ENCODE measurements around the gene HSPA12B.
A peak's percentile ranks its signal among the peaks of the same experiment; 100 is the strongest.
"Not testable (repeated sequence)": the region's sequence is repeated elsewhere in the genome, so short reads cannot be mapped to it uniquely, and the experiment has no call there.

Gene HSPA12B

DNA sequence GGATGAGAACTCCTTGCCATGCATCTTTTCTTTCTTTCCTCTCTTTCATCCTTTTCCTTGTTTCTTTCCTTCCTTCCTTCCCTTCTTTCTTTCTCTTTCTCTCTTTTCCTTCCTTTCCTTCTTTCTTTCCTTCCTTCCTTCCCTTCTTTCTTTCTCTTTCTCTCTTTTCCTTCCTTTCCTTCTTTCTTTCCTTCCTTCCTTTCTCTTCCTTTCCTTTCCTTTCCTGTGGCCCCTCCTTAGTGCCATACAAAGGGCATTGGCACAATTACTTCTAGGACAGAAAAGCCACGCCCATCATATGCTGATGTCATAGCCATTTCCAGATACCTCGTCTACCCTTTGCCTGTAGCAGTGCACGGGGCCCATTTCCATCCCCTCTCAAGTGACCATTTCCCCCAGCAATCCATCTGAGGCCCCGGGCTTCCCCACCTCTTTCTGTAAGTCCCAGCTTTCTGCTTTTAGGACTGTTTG lies 56.2 kb downstream of the HSPA12B start:
- DNase-seq, result no peak

DNA sequence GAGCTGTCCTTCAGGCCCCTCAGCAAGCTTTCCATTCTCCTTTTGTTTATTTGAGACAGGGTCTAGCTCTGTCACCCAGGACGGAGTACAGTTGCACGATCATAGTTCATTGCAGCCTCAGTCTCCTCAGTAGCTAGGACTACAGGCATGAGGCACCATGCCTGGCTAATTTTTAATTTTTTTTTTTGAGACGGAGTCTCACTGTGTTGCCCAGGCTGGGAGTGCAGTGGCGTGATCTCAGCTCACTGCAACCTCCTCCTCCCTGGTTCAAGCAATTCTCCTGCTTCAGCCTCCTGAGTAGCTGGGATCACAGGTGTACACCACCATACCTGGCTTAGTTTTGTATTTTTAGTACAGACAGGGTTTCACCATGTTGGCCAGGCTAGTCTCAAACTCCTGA lies 56.7 kb downstream of the HSPA12B start:
- not testable (repeated sequence) for DNase-seq

DNA sequence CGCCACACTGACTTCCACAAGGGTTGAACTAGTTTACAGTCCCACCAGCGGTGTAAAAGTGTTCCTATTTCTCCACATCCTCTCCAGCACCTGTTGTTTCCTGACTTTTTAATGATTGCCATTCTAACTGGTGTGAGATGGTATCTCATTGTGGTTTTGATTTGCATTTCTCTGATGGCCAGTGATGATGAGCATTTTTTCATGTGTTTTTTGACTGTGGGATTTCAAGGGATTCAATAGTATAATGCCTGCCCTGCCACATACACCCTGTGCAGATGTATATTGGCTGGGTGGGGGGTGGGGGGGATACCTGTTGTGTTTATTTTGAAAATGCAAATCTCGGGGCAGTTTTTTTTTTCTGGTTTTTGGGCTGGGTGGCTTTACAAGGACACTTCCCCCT lies 61.7 kb downstream of the HSPA12B start:
- not testable (repeated sequence) for DNase-seq

DNA sequence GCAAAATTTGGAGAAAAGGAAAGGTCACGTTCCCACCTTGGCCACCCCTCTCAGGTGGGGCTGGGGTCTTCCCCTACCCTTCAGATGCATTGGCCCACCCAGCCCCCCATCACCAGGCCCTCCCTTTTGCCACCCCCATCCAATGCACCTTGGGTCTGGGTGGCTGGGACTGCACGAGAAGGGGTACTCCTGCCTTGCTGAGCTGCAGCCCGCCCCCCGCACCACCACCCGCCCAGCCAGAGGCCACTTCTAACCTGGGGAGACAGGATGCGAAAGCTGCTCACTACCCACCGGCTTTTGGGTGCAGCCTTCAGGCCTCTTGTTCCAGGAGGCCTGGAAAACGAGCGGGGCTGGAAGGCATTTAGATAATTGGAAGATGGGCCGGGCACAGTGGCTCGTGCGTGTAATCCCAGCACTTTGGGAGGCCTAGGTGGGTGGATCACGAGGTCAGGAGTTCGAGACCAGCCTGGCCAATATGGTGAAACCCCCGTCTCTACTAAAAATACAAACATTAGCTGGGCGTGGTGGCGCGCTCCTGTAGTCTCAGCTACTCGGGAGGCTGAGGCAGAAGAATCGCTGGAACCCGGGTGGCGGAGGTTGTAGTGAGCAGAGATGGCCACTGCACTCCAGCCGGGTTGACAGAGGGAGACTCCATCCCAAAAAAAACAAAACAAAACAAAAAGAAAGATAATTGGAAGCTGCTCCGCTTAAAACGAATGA lies 62.4 kb downstream of the HSPA12B start:
- no peak for DNase-seq

DNA sequence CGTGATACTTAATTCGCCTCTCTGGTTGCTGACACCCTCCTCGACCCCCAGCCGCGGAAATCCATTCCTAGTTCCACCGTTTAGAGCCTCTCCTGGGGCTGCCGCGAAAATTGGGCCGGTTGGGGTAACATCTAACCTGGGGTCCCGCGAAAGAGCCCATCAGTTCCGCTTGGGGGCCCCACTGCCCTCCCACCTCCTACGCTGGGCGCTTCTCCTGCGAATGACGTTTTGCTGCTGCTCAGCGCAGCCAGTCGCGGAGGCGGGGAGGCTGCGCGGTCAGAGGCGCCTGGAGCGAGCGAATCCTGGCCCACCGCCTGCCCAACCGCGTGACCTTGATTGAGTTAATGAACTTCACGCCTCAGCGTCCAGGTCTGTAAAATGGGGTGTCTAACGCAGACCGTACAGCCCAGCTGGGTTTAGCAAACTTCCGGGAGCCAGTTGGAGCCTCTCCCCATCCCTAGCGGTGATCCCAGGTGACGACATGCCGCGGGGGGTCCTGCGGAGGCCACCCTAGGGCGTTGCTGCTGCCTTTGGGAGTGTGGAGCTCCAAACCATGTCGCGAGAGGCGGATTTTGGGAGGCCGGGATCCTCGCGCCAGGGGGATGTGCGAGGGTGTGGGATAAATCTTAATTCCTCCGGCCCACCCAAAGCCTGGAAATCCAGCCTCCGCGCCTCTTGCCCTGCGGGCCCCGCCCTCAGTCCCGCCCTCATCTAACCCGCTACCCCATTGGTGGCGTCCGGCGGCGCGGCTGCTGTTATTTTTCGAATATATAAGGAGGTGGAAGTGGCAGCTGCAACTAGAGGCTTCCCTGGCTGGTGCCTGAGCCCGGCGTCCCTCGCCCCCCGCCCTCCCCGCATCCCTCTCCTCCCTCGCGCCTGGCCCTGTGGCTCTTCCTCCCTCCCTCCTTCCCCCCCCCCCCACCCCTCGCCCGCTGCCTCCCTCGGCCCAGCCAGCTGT lies 63.3 kb downstream of the HSPA12B start, which contains the start of gene CDC25B:
Gene CDC25B (plus strand): TSS at position 800 of the 958 bp plus-strand sequence. CDS start 222 bp downstream, outside the sequence.
- DNase-seq, result peak; percentile 88

DNA sequence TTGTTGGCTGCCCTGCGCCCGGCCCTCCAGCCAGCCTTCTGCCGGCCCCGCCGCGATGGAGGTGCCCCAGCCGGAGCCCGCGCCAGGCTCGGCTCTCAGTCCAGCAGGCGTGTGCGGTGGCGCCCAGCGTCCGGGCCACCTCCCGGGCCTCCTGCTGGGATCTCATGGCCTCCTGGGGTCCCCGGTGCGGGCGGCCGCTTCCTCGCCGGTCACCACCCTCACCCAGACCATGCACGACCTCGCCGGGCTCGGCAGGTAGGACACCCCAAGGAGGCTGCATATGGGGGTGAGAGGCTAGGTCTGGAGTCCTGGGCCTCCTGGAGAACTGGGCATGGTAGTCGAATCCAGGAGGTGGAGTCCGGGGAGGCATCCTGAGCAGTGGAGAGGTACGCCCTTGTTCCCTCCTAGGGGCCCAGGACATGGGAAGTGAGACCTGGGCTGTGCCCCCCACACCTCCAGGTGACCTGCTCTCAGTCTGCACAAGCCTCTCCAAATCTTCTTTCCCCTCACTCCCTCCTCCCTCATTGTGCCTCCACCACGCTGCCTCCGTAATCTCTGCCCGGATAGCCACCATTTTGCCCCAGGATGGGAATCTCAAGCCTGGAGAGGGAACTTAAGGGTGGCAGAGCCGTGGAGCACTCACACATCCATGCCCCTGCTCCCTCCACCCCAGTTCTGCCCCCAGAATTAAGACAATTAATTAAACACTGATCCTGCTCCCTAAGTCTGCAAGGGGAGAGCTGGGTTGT lies 64.2 kb downstream of the HSPA12B start:
- no peak for DNase-seq

DNA sequence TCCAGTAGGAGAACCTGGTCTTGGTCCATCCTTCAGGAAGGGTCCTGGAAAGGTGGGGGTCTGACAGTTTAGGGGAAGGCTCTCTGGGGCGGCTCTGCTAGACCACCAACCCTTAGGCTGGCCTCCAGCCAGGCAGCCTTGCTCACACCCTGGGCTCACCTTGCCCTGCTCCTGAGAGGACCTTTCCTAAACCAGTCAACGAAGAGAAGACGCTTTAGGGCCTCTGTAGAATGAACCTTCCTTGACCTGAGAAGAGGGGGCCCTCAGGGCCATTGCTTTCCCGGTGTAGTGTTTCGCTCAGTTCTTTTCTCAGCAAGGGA lies 64.7 kb downstream of the HSPA12B start:
- no peak for DNase-seq

DNA sequence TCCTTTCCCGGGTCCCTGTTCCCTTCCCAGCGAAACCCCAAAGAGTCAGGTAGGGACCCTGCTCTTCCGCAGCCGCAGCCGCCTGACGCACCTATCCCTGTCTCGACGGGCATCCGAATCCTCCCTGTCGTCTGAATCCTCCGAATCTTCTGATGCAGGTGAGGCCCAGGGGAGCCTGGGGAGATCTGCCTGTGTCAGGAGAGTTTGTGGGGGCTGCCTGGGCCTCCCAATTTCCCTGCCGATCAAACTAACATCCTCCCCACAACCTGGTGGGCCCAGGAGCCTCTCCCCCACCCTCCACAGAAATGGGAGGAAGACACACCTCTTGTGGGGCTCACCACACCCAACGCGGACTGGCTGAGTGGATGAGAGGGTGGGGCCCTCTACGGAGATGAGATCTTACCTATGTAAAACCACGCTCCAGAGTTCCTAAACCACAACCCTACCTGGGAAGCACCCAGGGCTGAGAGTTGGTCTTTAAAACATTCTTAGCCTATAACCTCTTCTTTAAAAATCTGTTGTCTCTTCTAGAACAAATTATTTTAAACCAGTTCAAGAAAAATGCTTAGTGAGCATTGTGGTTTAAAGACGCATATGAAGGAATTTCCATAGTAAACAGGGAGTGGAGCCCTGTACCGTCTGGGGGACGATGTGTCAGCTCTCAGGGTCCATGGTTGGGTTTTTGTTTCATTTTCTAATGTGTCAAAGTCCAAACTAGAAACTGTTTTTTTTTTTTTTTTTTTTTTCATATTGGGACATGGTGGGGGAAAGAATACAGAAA lies 65.3 kb downstream of the HSPA12B start:
- DNase-seq, result peak; percentile 11

DNA sequence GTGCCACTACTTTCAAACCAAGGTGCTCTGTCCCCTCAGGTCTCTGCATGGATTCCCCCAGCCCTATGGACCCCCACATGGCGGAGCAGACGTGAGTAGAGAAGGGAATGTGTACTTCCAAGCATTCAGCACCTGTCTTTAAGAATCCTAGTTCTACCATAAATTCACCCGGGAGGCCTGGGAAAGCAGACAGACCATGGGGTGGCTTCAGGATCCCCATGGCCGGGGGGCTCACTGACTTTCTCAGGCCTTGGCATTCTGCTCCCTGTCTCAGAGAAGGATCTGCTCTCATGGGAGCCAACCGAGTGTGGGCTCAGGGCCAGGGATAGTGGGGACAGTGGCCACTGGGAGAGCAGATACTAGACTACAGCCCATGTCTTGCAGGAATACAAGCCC lies 65.9 kb downstream of the HSPA12B start:
- no peak for DNase-seq

DNA sequence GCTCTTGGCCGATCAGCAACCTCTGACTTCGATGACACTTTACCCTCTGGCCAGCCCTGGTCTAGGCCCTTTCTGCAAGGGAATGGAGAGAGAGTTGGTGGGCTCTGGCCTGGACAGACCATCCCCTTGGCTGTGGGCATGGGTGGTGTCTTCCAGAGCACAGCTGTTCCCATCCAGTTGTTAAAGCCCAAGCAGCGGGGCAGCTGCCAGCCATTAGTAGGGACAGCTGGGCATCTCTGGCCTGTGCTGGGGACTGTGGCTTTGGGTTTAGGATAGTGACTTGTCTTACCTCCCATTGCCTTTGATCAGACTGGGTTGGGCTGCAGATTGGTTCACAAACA lies 66.4 kb downstream of the HSPA12B start:
- DNase-seq, result no peak

DNA sequence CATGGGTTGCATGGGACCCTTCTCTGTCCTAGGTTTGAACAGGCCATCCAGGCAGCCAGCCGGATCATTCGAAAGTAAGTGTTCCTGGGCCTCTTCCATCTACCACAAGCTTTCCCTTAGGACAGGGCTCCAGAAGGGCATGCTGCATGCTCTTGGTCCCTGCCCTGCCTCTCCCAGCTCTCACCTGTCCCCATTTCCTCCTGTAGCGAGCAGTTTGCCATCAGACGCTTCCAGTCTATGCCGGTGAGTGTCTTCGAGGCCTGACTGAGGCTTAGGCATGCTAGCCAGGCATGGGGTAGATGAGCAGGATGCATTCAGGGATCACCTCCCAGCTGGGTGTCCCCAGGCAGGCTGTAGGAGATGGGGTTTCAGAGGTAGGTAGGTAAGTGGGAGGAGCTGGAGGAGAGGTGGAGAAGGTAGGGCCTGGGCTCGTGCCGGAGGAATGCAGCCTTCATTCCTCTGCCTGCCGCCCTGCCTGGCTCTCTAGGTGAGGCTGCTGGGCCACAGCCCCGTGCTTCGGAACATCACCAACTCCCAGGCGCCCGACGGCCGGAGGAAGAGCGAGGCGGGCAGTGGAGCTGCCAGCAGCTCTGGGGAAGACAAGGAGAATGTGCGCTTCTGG lies 67.9 kb downstream of the HSPA12B start:
- DNase-seq, result no peak

DNA sequence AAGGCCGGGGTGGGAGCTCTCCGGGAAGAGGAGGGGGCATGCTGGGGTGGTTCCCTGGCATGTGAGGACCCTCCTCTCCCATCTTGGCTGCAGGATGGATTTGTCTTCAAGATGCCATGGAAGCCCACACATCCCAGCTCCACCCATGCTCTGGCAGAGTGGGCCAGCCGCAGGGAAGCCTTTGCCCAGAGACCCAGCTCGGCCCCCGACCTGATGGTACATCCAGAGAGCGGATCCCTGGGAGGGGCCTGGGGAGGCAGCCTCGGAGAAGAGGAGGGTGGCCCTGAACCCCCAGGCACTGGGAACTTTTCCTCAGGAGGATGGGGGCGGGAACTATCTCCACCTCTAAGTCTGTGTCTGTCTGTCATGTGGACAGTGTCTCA lies 68.4 kb downstream of the HSPA12B start:
- DNase-seq, result no peak

DNA sequence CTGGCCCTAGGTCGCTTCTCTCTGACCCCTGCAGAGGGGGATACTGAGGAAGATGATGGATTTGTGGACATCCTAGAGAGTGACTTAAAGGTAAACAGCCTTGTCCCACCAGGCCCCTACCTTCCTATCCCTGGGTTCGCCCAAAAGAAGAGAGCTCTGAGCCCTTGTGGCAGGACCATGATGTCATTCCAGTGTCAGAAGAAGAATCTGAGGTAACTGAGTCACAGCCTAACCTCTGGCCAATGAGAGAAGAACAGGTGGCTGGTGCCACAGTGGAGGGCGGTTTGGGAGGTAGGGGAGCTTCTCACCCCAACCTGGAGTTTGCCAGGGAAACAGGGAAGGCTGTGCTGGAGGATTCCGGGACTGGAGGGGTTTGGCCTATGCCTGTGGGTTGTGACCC lies 68.8 kb downstream of the HSPA12B start:
- no peak for DNase-seq

DNA sequence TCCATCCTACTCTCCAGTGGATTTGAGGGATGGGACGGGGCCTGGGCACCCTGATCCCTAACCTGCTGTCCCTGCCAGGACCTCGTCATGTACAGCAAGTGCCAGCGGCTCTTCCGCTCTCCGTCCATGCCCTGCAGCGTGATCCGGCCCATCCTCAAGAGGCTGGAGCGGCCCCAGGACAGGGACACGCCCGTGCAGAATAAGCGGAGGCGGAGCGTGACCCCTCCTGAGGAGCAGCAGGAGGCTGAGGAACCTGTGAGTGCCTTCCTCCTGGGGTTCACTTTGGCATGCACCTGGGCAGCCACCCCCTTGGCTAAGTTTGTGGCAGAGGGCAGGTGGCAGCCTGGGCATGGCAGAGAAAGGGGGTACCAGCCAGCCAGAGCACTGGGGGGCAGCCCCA lies 69.4 kb downstream of the HSPA12B start:
- no peak for DNase-seq
